GM23248 (cell line): ENCODE results near the gene HYKK. TPM values are rescaled to one million over a fixed set of nuclear protein-coding genes. Genes with fewer than 3 reads are reported as not detected.

Experiments
- DNase-seq: peaks from one replicate; pipeline ENCODE4 v3.0.0-alpha.2; 2015
- H2AFZ ChIP-seq: fragments of 200-600 bp; sonication (generic); 2 replicates; pipeline ENCODE4 v1.6.1; 2016; ENCODE audit warnings: antibody characterized with exemption
- H3F3A ChIP-seq: fragments of 200-600 bp; sonication (generic); 2 replicates; pipeline ENCODE4 v1.6.1; 2016; ENCODE audit warnings: mild to moderate bottlenecking, antibody characterized with exemption, mixed run types; ENCODE audit not compliant: insufficient read depth
- H3K27ac ChIP-seq: fragments of 200-600 bp; sonication (generic); 2 replicates; pipeline ENCODE4 v1.5.1; 2016; ENCODE audit warnings: mild to moderate bottlenecking
- H3K27me3 ChIP-seq: fragments of 200-600 bp; sonication (generic); replicated peaks from 2 replicates; pipeline ENCODE4 v1.6.1; 2016; ENCODE audit warnings: mild to moderate bottlenecking; ENCODE audit not compliant: insufficient read depth
- H3K36me3 ChIP-seq: fragments of 200-600 bp; sonication (generic); 2 replicates; pipeline ENCODE4 v1.6.1; 2016; ENCODE audit warnings: low read depth, mild to moderate bottlenecking
- H3K4me1 ChIP-seq: fragments of 200-600 bp; sonication (generic); 2 replicates; pipeline ENCODE4 v1.6.1; 2016; ENCODE audit warnings: mild to moderate bottlenecking; ENCODE audit not compliant: insufficient read depth
- H3K4me2 ChIP-seq: fragments of 200-600 bp; sonication (generic); one replicate; pipeline ENCODE4 v1.6.1; 2016; ENCODE audit warnings: mild to moderate bottlenecking; ENCODE audit not compliant: unreplicated experiment
- H3K4me3 ChIP-seq: fragments of 200-600 bp; sonication (generic); 2 replicates; pipeline ENCODE4 v1.5.1; 2016; ENCODE audit warnings: mild to moderate bottlenecking
- H3K79me2 ChIP-seq: fragments of 200-600 bp; sonication (generic); 2 replicates; pipeline ENCODE4 v1.6.1; 2016; ENCODE audit warnings: mild to moderate bottlenecking; ENCODE audit not compliant: insufficient read depth
- H3K9ac ChIP-seq: fragments of 200-600 bp; sonication (generic); 2 replicates; pipeline ENCODE4 v1.6.1; 2016; ENCODE audit warnings: mild to moderate bottlenecking
- H3K9me2 ChIP-seq: fragments of 200-600 bp; sonication (generic); 2 replicates; pipeline ENCODE4 v1.6.1; 2016; ENCODE audit warnings: mixed run types, mild to moderate bottlenecking, moderate library complexity; ENCODE audit not compliant: insufficient read depth
- H3K9me3 ChIP-seq: fragments of 200-600 bp; sonication (generic); one replicate; pipeline ENCODE4 v1.6.1; 2017; ENCODE audit warnings: low read depth
- H4K20me1 ChIP-seq: fragments of 200-600 bp; sonication (generic); 2 replicates; pipeline ENCODE4 v1.6.0; 2016; ENCODE audit not compliant: insufficient read depth
- EZH2 ChIP-seq: fragments of 200-600 bp; sonication (generic); IDR thresholded peaks from 2 replicates; pipeline ENCODE4 v1.6.1; 2018; ENCODE audit warnings: antibody characterized with exemption, mild to moderate bottlenecking; ENCODE audit not compliant: insufficient read depth, poor library complexity, severe bottlenecking
- EZH2phosphoT487 ChIP-seq: fragments of 200-600 bp; sonication (generic); IDR thresholded peaks from 2 replicates; pipeline ENCODE4 v1.6.1; 2018; ENCODE audit warnings: antibody characterized with exemption, moderate library complexity, mild to moderate bottlenecking, low read depth; ENCODE audit not compliant: insufficient read depth
- WGBS, 2 experiments: methylation state at CpG; one replicate each; pipeline ENCODE4 v1.1.6; 2015 to 2017; ENCODE audit warnings: low lambda C conversion rate in 2 of 2, low coverage in 1 of 2; ENCODE audit errors: missing lambda C conversion rate in 2 of 2; 5-methylcytosine and 5-hydroxymethylcytosine counted together
- in situ Hi-C: fragments of 300-500 bp; cut with MboI; formaldehyde crosslinking; loops from 2 replicates; pipeline ENCODE4 v1.15.0; 2020
- polyA plus RNA-seq: library from polyadenylated mRNA; unstranded; fragments of >200 nt; fragmentation: Nextera tagmentation; extraction: Ambion mirVana; gene quantifications from 2 replicates; pipeline ENCODE4 v1.2.1, GENCODE V29; 2016
- total RNA-seq: library from RNA; depleted of rRNA; stranded (reverse); fragments of >200 nt; shearing (Covaris generic); gene quantifications from 2 replicates; pipeline ENCODE4 v1.2.3, GENCODE V29; 2014

Gene HYKK
- total and polyA plus RNA-seq, 2 experiments from 2014 or later: 2.4 to 3.9 TPM

GRCh38 chr15:78524230-78524629 lies 16.9 kb downstream of the HYKK start:
- no peaks in the 10 kb centered on the region for H3K36me3 ChIP-seq
- H3K79me2 ChIP-seq: no peaks in the 10 kb centered on the region
- H3K4me3 ChIP-seq: no peak overlapping the region
- in situ Hi-C loops: no loop called here
- H3K9me2 ChIP-seq: no peaks in the 10 kb centered on the region
- H4K20me1 ChIP-seq: no peaks in the 10 kb centered on the region
- no peak overlapping the region for H3K27ac ChIP-seq
- H2AFZ ChIP-seq: no peak overlapping the region
- 69 to 70% methylated on average over 5 of the region's 5 CpGs for WGBS, 2 experiments
- H3K4me1 ChIP-seq: no peaks in the 10 kb centered on the region
- no peaks in the 10 kb centered on the region for H3K27me3 ChIP-seq
- no peak overlapping the region for H3K4me2 ChIP-seq
- no peak for TF ChIP-seq EZH2phosphoT487
- no peak for TF ChIP-seq EZH2
- H3K9ac ChIP-seq: no peak overlapping the region
- no peak for DNase-seq
- H3F3A ChIP-seq: no peaks in the 10 kb centered on the region
- H3K9me3 ChIP-seq: no peaks in the 10 kb centered on the region

GRCh38 chr15:78527325-78527724 lies 19.9 kb downstream of the HYKK start:
- Histone ChIP-seq H3K9me2 (no peaks in the 10 kb centered on the region), H3K4me2 (no peak overlapping the region), H4K20me1 (no peaks in the 10 kb centered on the region), H3K27ac (no peak overlapping the region), H3K4me3 (no peak overlapping the region), H3K4me1 (no peaks in the 10 kb centered on the region), H3K36me3 (no peaks in the 10 kb centered on the region), H3F3A (no peaks in the 10 kb centered on the region), H3K79me2 (no peaks in the 10 kb centered on the region), H2AFZ (no peak overlapping the region), H3K27me3 (no peaks in the 10 kb centered on the region), H3K9me3 (no peaks in the 10 kb centered on the region), H3K9ac (no peak overlapping the region)
- no peak for DNase-seq
- in situ Hi-C loops: no loop called here
- TF ChIP-seq EZH2phosphoT487 (no peak), EZH2 (no peak)
- 84 to 92% methylated on average over 5 of the region's 5 CpGs for WGBS, 2 experiments

- Histone ChIP-seq H3K79me2 (no peaks in the 10 kb centered on the region), H3K27ac (no peak overlapping the region), H3K36me3 (no peaks in the 10 kb centered on the region), H3K4me1 (no peaks in the 10 kb centered on the region), H3K9me2 (no peaks in the 10 kb centered on the region), H3F3A (no peaks in the 10 kb centered on the region), H4K20me1 (no peaks in the 10 kb centered on the region), H3K9ac (no peak overlapping the region), H3K27me3 (no peaks in the 10 kb centered on the region), H3K9me3 (no peaks in the 10 kb centered on the region), H3K4me3 (no peak overlapping the region), H2AFZ (no peak overlapping the region), H3K4me2 (no peak overlapping the region)
- 43 to 45% methylated on average over 2 of the region's 2 CpGs for WGBS, 2 experiments
- no peak for TF ChIP-seq EZH2phosphoT487
- TF ChIP-seq EZH2: no peak
- in situ Hi-C loops: no loop called here
- no peak for DNase-seq
Observed at GRCh38 chr15:78533331-78533730, 26.0 kb downstream of the HYKK start.

- Histone ChIP-seq H3K9me3 (no peaks in the 10 kb centered on the region), H4K20me1 (no peaks in the 10 kb centered on the region), H3K27me3 (no peaks in the 10 kb centered on the region), H3K79me2 (peaks cover 6% of the 10 kb centered on the region), H3K4me3 (no peak overlapping the region), H3K9ac (no peak overlapping the region), H3K36me3 (no peaks in the 10 kb centered on the region), H3F3A (no peaks in the 10 kb centered on the region), H3K4me1 (no peaks in the 10 kb centered on the region), H3K4me2 (no peak overlapping the region), H2AFZ (no peak overlapping the region), H3K27ac (no peak overlapping the region), H3K9me2 (no peaks in the 10 kb centered on the region)
- DNase-seq: no peak
- no peak for TF ChIP-seq EZH2
- TF ChIP-seq EZH2phosphoT487: no peak
- 92 to 95% methylated on average over 1 of the region's 1 CpG for WGBS, 2 experiments
- in situ Hi-C loops: no loop called here
Observed at GRCh38 chr15:78536134-78536533, 28.8 kb downstream of the HYKK start.
